Measurements from ENCODE around the gene FSIP1.

DNA sequence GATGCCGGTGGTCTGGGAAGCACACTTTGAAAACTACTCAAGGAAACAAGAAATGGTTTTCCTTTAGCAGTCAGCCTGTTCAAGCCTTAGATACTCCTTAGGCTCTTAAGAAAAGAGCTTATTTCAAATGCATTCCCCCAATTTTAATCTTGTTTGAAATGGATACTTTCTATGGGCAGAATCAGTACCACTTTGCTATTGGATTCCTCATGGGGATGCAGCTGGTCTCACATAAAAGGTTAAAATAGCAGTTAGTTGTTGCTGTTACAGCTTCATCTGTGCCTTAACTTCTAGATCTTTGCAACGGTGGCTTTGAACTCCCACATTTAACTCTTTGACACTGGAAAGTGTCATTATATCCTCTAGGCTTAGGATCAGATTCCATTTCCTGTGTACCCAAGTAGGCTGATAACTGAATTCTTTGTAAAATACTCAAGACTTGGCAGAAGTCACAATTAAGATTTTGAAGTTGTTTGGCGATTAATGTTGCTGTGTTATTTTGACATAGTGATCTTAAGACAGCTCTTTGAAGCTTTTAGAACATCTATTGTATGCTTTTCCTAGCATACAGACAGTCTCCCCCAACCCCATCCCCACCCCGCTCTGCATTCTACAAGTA, 199.6 kb downstream of the FSIP1 start:
- TF ChIP-seq, protein P1, sequence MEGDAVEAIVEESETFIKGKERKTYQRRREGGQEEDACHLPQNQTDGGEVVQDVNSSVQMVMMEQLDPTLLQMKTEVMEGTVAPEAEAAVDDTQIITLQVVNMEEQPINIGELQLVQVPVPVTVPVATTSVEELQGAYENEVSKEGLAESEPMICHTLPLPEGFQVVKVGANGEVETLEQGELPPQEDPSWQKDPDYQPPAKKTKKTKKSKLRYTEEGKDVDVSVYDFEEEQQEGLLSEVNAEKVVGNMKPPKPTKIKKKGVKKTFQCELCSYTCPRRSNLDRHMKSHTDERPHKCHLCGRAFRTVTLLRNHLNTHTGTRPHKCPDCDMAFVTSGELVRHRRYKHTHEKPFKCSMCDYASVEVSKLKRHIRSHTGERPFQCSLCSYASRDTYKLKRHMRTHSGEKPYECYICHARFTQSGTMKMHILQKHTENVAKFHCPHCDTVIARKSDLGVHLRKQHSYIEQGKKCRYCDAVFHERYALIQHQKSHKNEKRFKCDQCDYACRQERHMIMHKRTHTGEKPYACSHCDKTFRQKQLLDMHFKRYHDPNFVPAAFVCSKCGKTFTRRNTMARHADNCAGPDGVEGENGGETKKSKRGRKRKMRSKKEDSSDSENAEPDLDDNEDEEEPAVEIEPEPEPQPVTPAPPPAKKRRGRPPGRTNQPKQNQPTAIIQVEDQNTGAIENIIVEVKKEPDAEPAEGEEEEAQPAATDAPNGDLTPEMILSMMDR (conservative IDR thresholded peaks at IDR 0.05 in 1 of 2, IDR thresholded peaks at IDR 0.05 in 1 of 2; ENCODE audit: extremely low read depth in 1 of 2, insufficient read depth in 1 of 2, low read depth in 1 of 2, low read length in 2 of 2): no peak
- TF ChIP-seq EZH2 (IDR thresholded peaks at IDR 0.05; ENCODE audit: borderline replicate concordance, low read length): no peak

Measured in mammary epithelial cell (primary cell).